Measurements from ENCODE around the gene SMYD3. TPM values are rescaled to one million over a fixed set of nuclear protein-coding genes. Genes with fewer than 3 reads are reported as not detected.

The SMYD3 gene
- total RNA-seq, 4 donors from 2014 or later: 11.6 to 26.9 (median 18.3) TPM

DNA sequence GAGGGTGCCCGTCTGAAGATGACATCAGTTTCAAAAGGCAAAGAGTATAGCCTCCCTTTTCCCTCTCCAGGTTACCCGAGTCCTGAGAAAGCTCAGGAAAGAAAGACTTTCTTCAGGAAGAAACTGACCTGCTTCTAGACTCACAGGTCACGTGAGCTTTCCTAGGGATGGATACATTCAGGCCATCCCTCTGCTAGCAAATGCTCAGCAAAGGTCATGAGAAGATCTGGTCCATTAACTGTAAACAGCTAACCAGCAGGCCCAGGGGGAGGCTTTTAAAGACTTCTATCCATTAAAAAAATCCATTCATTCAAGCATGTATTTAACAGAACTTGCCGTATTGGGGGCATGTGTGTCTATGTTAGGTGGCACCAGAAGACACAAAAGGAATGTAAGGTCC is 746.8 kb downstream of the SMYD3 start:
- no peaks in the 10 kb centered on the region for H3K27me3 ChIP-seq
- H3K36me3 ChIP-seq: peaks cover 0 to 10% of the 10 kb centered on the region in 2 donors
- no peak overlapping the region for H3K27ac ChIP-seq
- TF ChIP-seq POLR2AphosphoS5 (IDR thresholded peaks at IDR 0.05) (no peak), EP300 (IDR thresholded peaks at IDR 0.05) (no peak), POLR2A (IDR thresholded peaks at IDR 0.05) (no peak), CTCF (IDR thresholded peaks at IDR 0.05) (no peak)
- H3K4me1 ChIP-seq: no peaks in the 10 kb centered on the region
- peaks cover 0 to 9% (median 0%) of the 10 kb centered on the region in 3 donors for H3K9me3 ChIP-seq
- no peak overlapping the region for H3K4me3 ChIP-seq
- WGBS, 2 donors (ENCODE audit: low coverage in 1 of 2): 89 to 91% methylated on average over 4 of the region's 4 CpGs
- ATAC-seq: no peak

GRCh38 chr1:245754463-245754961 is 752.6 kb downstream of the SMYD3 start:
- Histone ChIP-seq H3K36me3 (peaks cover 0 to 3% of the 10 kb centered on the region in 2 donors), H3K4me1 (no peaks in the 10 kb centered on the region), H3K27me3 (no peaks in the 10 kb centered on the region), H3K4me3 (no peak overlapping the region), H3K27ac (no peak overlapping the region), H3K9me3 (peaks cover 0 to 30% (median 0%) of the 10 kb centered on the region in 3 donors)
- TF ChIP-seq EP300 (IDR thresholded peaks at IDR 0.05) (no peak), POLR2AphosphoS5 (IDR thresholded peaks at IDR 0.05) (no peak), POLR2A (IDR thresholded peaks at IDR 0.05) (no peak), CTCF (IDR thresholded peaks at IDR 0.05) (no peak)
- no peak for ATAC-seq
- 83 to 90% methylated on average over 2 of the region's 3 CpGs for WGBS, 2 donors (ENCODE audit: low coverage in 1 of 2)

DNA sequence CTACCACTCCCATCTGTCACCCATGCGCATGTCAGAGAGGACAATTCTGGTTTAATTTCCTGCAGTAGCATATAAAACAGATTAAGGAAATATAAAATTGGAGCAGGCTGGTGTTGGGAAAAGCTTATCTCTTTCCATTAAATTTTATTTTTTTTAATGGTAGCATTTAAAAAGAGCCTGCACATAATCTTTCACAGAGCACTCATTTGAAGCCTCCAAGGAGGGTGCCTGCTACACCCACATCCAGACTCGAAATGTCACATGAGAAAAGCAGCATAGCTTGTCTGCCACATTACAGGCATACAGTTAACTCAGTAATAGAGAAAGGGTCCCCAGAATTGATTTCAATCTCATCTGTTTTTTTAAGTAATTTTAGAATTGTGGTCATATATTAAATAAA is 753.3 kb downstream of the SMYD3 start:
- Histone ChIP-seq H3K27ac (no peak overlapping the region), H3K27me3 (no peaks in the 10 kb centered on the region), H3K4me1 (no peaks in the 10 kb centered on the region), H3K9me3 (peaks cover 0 to 30% (median 0%) of the 10 kb centered on the region in 3 donors), H3K4me3 (no peak overlapping the region), H3K36me3 (peaks cover 0 to 10% of the 10 kb centered on the region in 2 donors)
- no peak for TF ChIP-seq POLR2AphosphoS5 (IDR thresholded peaks at IDR 0.05)
- TF ChIP-seq CTCF (IDR thresholded peaks at IDR 0.05): no peak
- TF ChIP-seq POLR2A (IDR thresholded peaks at IDR 0.05): no peak
- no peak for TF ChIP-seq EP300 (IDR thresholded peaks at IDR 0.05)
- ATAC-seq: no peak
- WGBS, 2 donors (ENCODE audit: low coverage in 1 of 2): 100% methylated on average over 1 to 2 of the region's 2 CpGs

GRCh38 chr1:245752561-245752960 is 754.5 kb downstream of the SMYD3 start:
- Histone ChIP-seq H3K4me1 (no peaks in the 10 kb centered on the region), H3K27ac (no peak overlapping the region), H3K9me3 (peaks cover 0 to 38% (median 0%) of the 10 kb centered on the region in 3 donors), H3K27me3 (no peaks in the 10 kb centered on the region), H3K4me3 (no peak overlapping the region), H3K36me3 (peaks cover 0 to 23% of the 10 kb centered on the region in 2 donors)
- TF ChIP-seq POLR2AphosphoS5 (IDR thresholded peaks at IDR 0.05): no peak
- no peak for TF ChIP-seq CTCF (IDR thresholded peaks at IDR 0.05)
- TF ChIP-seq POLR2A (IDR thresholded peaks at IDR 0.05): no peak
- TF ChIP-seq EP300 (IDR thresholded peaks at IDR 0.05): no peak
- WGBS, 2 donors (ENCODE audit: low coverage in 1 of 2): 57% methylated on average over 1 of the region's 3 CpGs; no CpG with 5 or more reads in 1 of the 2 donors
- ATAC-seq: no peak

DNA sequence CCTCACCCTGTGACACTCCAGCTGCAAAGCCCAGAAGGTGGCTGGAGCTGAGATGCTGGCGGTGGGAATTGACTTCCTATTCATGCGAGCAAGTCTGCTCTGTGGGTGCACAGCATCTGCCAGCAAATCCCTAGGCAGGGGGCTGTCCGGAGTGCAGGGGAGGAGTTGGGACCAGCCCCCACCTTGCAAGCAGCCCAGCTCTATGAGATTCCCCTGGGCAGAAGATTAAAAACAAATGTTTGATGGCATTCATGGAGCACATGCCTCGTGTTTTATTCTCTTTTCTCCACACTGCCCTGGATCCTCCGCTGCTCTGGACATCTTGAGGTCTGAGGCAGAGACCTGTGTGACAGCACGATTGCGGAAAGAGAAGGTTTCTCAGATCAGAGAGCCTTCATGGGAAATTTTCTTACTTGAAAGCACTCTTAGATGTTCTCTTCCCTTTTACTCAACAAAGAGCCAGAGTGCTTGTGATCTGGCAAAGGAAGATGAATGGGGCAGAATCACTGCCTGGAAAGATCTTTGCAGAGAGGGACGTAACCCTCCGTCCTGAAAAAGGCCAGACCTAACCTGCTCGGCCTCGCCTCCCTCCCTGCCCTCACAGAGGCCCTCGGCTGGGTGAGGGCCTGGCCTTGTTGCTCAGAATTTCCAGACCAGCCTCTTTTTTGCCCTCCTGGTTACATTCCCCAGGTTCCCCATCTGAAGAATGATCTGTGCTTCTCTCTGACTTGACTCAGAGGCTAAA is 755.2 kb downstream of the SMYD3 start:
- no peaks in the 10 kb centered on the region for H3K4me1 ChIP-seq
- 78 to 93% methylated on average over 8 to 9 of the region's 12 CpGs for WGBS, 2 donors (ENCODE audit: low coverage in 1 of 2)

More for the DNA sequence above, 755.2 kb downstream of the SMYD3 start:
- H3K27me3 ChIP-seq: no peaks in the 10 kb centered on the region
- TF ChIP-seq CTCF (IDR thresholded peaks at IDR 0.05): no peak
- no peak for TF ChIP-seq POLR2A (IDR thresholded peaks at IDR 0.05)
- TF ChIP-seq EP300 (IDR thresholded peaks at IDR 0.05): no peak
- TF ChIP-seq POLR2AphosphoS5 (IDR thresholded peaks at IDR 0.05): no peak
- H3K9me3 ChIP-seq: peaks cover 0 to 44% (median 0%) of the 10 kb centered on the region in 3 donors
- H3K4me3 ChIP-seq: no peak overlapping the region
- no peak for ATAC-seq
- H3K36me3 ChIP-seq: peaks cover 0 to 25% of the 10 kb centered on the region in 2 donors
- H3K27ac ChIP-seq: no peak overlapping the region

All from gastroesophageal sphincter (tissue), 4 donors.